HG03378 (cell line): ENCODE data around the gene RBM41.
"Not testable (repeated sequence)": the region's sequence is repeated elsewhere in the genome, so short reads cannot be mapped to it uniquely, and the experiment has no call there.

ENCODE experiments used
- ATAC-seq: cut with Tn5 transposase; IDR thresholded peaks from one replicate; pipeline ENCODE4 v1.9.1; 2021; ENCODE audit warnings: mild to moderate bottlenecking, moderate library complexity; ENCODE audit not compliant: unreplicated experiment

Gene RBM41

DNA sequence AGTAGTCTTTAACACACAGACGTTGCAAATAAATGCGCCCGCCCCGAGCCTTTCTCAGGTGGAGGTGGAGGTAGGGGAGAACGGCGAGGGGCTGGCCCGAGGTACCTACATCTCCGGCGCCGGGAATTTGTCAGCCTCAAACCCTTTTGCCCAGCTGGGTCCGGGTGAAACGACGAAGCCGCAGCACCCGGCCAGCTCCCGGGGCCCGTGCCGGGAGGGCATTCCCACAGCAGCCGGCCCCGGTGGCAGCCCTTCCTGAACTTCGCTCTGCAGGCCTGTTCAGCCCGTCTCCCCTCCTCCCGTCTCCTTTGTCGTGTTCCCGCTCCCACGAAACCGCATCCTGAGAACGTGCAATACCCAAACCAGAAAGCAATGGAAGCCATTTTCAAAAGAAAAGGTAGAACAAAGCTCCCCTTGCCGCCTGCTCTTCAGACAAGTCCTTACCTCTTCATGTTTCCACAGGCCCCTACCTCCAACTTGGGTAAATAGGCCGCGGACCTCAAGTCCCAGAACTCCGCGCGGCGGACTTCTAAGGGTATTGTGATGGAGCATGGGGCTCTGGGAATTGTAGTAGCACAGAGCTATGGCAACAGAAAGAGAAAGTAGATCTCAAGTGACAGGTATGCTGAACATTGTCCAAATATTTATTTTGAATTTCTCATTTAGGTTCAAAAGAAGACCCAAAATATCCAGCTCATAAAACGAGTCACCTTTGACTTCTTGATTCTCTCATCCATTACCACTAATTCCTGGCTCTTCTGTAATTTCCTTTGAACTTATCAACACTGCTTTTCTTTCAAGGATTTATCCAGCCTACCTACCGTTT is at the start of gene RBM41:
RBM41 (minus strand) TSS at position 501 of the 826 bp plus-strand sequence; CDS start at position 452, 49 bp downstream.
- peak; percentile 100 for ATAC-seq

- ATAC-seq: no peak
Measured at GRCh38 chrX:107168257-107168656, 49.6 kb upstream of the RBM41 start.

GRCh38 chrX:107167163-107167921 is 48.7 kb upstream of the RBM41 start:
- no peak for ATAC-seq

GRCh38 chrX:107157618-107158017 is 39.0 kb upstream of the RBM41 start:
- not testable (repeated sequence) for ATAC-seq

GRCh38 chrX:107155621-107156430 is 37.2 kb upstream of the RBM41 start:
- not testable (repeated sequence) for ATAC-seq

- no peak for ATAC-seq
Measured at GRCh38 chrX:107154787-107155620, 36.4 kb upstream of the RBM41 start.

DNA sequence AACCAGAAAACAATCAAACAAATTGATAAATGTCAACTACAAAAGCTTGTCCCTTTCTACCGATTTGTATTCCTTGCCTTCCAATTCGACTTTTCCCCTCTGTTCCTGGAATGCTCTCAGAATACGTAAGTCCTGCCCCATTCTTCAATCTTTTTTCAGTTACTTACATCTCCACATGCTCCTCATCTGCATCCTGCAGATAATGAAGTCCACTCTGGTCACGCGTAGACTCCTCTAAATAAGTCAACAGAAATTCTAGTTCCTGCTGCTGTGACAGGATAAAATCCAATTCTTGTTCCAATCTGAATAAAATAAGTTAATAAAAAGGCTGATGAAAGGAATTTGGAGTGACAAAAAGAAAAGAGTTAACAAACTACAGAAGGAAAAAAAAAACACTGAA is 34.4 kb upstream of the RBM41 start:
- ATAC-seq: no peak

GRCh38 chrX:107146670-107147069 is 28.0 kb upstream of the RBM41 start:
- ATAC-seq: no peak

DNA sequence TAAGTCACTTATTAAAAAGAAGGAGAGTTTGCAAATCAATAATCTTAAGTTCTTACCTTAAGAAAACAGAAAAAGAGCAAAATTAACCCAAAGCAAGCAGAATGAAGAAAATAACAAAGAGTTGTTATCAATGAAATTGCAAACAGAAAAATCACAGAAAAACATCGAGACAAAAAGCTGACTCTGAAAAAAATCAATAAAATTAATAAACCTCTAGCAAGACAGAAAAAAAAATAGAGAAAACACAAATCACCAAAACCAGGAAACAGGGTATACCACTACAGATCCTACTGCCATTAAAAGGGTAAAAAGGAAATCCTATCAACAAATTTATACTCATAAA is 17.3 kb upstream of the RBM41 start:
- no peak for ATAC-seq

GRCh38 chrX:107135049-107135964 is 16.7 kb upstream of the RBM41 start:
- peak; percentile 93 for ATAC-seq

DNA sequence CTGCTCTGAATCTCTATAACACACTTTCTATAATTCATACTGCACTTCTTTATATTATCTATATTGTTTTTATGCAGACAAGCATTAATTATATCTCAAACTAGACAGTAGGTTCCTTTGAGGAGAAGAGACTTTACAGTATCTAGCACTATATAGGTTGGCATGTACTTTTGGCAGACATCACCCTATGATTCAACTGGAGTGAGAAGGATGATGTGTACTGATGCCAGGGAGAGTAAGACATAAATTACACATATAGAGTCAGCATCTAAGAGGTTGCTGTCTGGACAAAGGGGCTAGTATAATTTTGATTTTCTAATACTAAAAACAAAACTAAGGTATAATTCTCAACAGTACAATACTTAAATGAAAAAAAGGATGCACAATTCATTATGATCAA is 5.1 kb upstream of the RBM41 start:
- no peak for ATAC-seq

GRCh38 chrX:107119283-107119682 is 661 bp upstream of the RBM41 start:
- ATAC-seq: no peak

GRCh38 chrX:107117993-107118321 is 665 bp downstream of the RBM41 start:
- ATAC-seq: peak; percentile 3

GRCh38 chrX:107107459-107107858 is 11.2 kb downstream of the RBM41 start:
- ATAC-seq: no peak

DNA sequence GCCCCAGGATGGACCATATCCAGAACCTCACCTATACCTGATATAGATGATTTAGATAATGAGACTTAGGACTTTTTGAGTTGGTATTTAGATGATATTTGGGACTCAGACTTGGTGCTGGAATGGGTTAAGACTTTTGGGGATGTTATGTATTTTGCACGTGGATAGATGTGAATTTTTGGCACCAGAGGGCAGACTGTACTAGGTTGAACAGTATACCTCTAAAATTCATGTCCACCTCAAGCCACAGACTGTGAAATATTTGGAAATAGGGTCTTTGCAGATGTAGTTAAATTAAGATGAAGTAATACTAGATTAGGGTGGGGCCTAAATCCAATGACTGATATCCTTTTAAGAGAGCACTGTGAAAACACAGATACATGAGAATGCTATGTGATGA is 15.6 kb downstream of the RBM41 start:
- ATAC-seq: no peak

- ATAC-seq: no peak
Measured at GRCh38 chrX:107076158-107076557, 42.5 kb downstream of the RBM41 start.

- not testable (repeated sequence) for ATAC-seq
Measured at GRCh38 chrX:107057731-107058130, 60.9 kb downstream of the RBM41 start.

GRCh38 chrX:107054978-107055377 is 63.6 kb downstream of the RBM41 start:
- ATAC-seq: no peak

DNA sequence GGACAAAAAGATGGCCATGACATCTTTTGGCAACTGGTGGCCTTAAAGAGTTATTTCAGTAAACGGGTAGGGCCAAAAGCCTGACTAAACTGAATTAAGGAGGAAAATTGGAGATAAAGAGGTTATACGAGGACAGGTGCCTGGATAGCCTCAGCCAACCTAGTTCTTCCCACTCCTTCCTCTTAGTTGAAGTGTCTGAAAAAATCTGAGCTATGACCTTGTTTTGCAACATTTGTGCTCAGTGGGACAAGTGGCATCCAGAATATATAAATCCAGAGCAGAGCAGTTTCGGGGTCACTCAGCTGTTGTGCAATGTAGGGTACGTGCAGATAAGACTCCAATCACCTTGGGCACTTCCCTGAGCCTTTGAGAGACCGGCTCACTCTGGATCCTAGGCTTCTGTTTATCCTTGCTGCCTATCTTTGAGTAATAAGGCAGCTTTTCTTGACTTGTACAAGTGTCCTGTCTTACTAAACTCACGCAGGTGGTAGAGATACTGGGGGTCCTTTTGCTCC is 68.4 kb downstream of the RBM41 start:
- ATAC-seq: no peak
